Ovary (tissue), 9 donors: ENCODE data around the gene CELA1. TPM values are rescaled to one million over a fixed set of nuclear protein-coding genes. Genes with fewer than 3 reads are reported as not detected.

Experiments
- DNase-seq, 5 donors: peaks; one replicate each; pipeline ENCODE4 v3.0.0-alpha.2; 2019 to 2020
- H3K27ac ChIP-seq, 2 donors: fragments of 200-600 bp; one replicate each; pipeline versions ENCODE4 v1.5.1 to v1.8.0; 2019 to 2022
- H3K27me3 ChIP-seq: fragments of 200-600 bp; one replicate; pipeline ENCODE4 v1.8.0; 2022
- H3K36me3 ChIP-seq: fragments of 200-600 bp; sonication (generic); one replicate; pipeline ENCODE4 v1.5.1; 2019
- H3K4me1 ChIP-seq: one replicate; pipeline ENCODE4 v1.8.1; 2013; ENCODE audit warnings: mild to moderate bottlenecking, moderate library complexity; ENCODE audit not compliant: insufficient read depth
- H3K4me3 ChIP-seq: fragments of 200-600 bp; sonication (generic); one replicate; pipeline ENCODE4 v1.5.1; 2017
- H3K9me3 ChIP-seq, 2 donors: fragments of 200-600 bp in 1 of 2; sonication (generic) in 1 of 2; one replicate each; pipeline versions ENCODE4 v1.5.1 to v1.8.1; 2013 to 2019; ENCODE audit warnings: mild to moderate bottlenecking in 1 of 2, moderate library complexity in 1 of 2
- CTCF ChIP-seq, 3 donors: fragments of 450-650 bp in 2 of 3; fragments of 200-600 bp in 1 of 3; IDR thresholded peaks; one replicate each; pipeline versions ENCODE4 v1.5.1 to v1.8.0; 2016 to 2022; ENCODE audit warnings: antibody characterized with exemption in 3 of 3, mild to moderate bottlenecking in 1 of 3
- EP300 ChIP-seq: sonication (generic); formaldehyde crosslinking; IDR thresholded peaks from one replicate; pipeline ENCODE4 v1.6.1; 2017; ENCODE audit warnings: antibody characterized with exemption
- POLR2A ChIP-seq: fragments of 450-650 bp; IDR thresholded peaks from one replicate; pipeline ENCODE4 v1.6.1; 2017; ENCODE audit warnings: antibody characterized with exemption, mild to moderate bottlenecking, moderate library complexity
- WGBS, 3 donors: extraction: QIAGEN DNeasy Blood & Tissue Kit in 1 of 3; methylation state at CpG; one replicate each; pipeline versions ENCODE4 v1.1.5 to v1.1.7; 2013 to 2017; 5-methylcytosine and 5-hydroxymethylcytosine counted together
- intact Hi-C, 4 donors: fragments of 100-400 bp; cut with DNase I; formaldehyde crosslinking; loops; one replicate each; pipeline versions ENCODE4 v1.11.0 to v1.15.1; 2022 to 2023
- polyA plus RNA-seq, 2 donors: library from polyadenylated mRNA; stranded (reverse); fragments of 200-250 nt in 1 of 2; fragments of 350-450 nt in 1 of 2; fragmentation: Illumina TruSeq in 1 of 2; extraction: RNeasy Lipid Tissue Mini Kit (QIAGEN cat#74804) in 1 of 2; gene quantifications; one replicate each; pipeline ENCODE4 v1.2.3, GENCODE V29; 2013 to 2014
- total RNA-seq, 7 donors: library from RNA; depleted of rRNA in 2 of 7; stranded (reverse); fragments of >200 nt in 2 of 7; fragmentation: NEBNext Ultra II Directional in 3 of 7; extraction: Animal tissue kit (Norgen Biotek cat#: 25700) in 3 of 7; gene quantifications; one replicate each; pipeline versions ENCODE4 v1.1.0 to v1.2.4, GENCODE V29; 2016 to 2023
- donor health status: DM: no; HTN: no; CAD: no; lungs with moderate emphysema.
- donor health status: DM: no; HTN: no; CAD: no.
- donor health status: Bipolar disorder and iron deficiency.
- donor health status: DM: yes; HTN: yes; CAD: no.
- donor health status: DM: no; HTN: no; CAD: no.
- donor health status: DM: yes; HTN: yes; CAD: no.

The CELA1 gene
- total and polyA plus RNA-seq, 9 donors: not detected

GRCh38 chr12:51377099-51377984, 30.9 kb upstream of the CELA1 start:
- peak in 4 of 5 donors; percentile 47 to 80 (median 64) for DNase-seq
- Histone ChIP-seq H3K4me1 (no peaks in the 10 kb centered on the region), H3K9me3 (no peaks in the 10 kb centered on the region), H3K36me3 (no peaks in the 10 kb centered on the region), H3K27me3 (no peaks in the 10 kb centered on the region), H3K27ac (no peak overlapping the region), H3K4me3 (no peak overlapping the region)
- intact Hi-C loops: no loop called here
- TF ChIP-seq CTCF (IDR thresholded peaks at IDR 0.05): no peak
- WGBS, 3 donors: 34 to 44% (median 38%) methylated on average over 11 of the region's 11 CpGs

GRCh38 chr12:51374856-51375255, 28.4 kb upstream of the CELA1 start:
- H3K9me3 ChIP-seq: no peaks in the 10 kb centered on the region
- intact Hi-C loops: no loop called here
- H3K36me3 ChIP-seq: no peaks in the 10 kb centered on the region
- TF ChIP-seq CTCF (IDR thresholded peaks at IDR 0.05) (no peak), EP300 (no peak), POLR2A (no peak)
- peaks cover 3% of the 10 kb centered on the region for H3K4me1 ChIP-seq
- no peak overlapping the region for H3K27ac ChIP-seq
- DNase-seq: no peak
- H3K4me3 ChIP-seq: no peak overlapping the region
- WGBS, 3 donors: 79 to 84% (median 80%) methylated on average over 5 of the region's 5 CpGs
- no peaks in the 10 kb centered on the region for H3K27me3 ChIP-seq

- H3K27me3 ChIP-seq: no peaks in the 10 kb centered on the region
- H3K4me1 ChIP-seq: peaks cover 3% of the 10 kb centered on the region
- H3K27ac ChIP-seq: no peak overlapping the region
- intact Hi-C loops: no loop called here
- no peaks in the 10 kb centered on the region for H3K9me3 ChIP-seq
- no peak for DNase-seq
- H3K36me3 ChIP-seq: no peaks in the 10 kb centered on the region
- 70 to 80% (median 76%) methylated on average over 2 of the region's 2 CpGs for whole genome bisulfite sequencing, 3 donors
- no peak overlapping the region for H3K4me3 ChIP-seq
- TF ChIP-seq CTCF (IDR thresholded peaks at IDR 0.05) (no peak), EP300 (no peak), POLR2A (no peak)
These were observed 27.9 kb upstream of the CELA1 start for GRCh38 chr12:51374361-51374760.

- intact Hi-C loops: no loop called here
- DNase-seq: no peak
- Histone ChIP-seq H3K4me3 (no peak overlapping the region), H3K27me3 (no peaks in the 10 kb centered on the region), H3K36me3 (no peaks in the 10 kb centered on the region), H3K4me1 (peaks cover 3% of the 10 kb centered on the region), H3K9me3 (no peaks in the 10 kb centered on the region), H3K27ac (no peak overlapping the region)
- WGBS, 3 donors: 94 to 95% (median 95%) methylated on average over 3 of the region's 3 CpGs
- TF ChIP-seq CTCF (IDR thresholded peaks at IDR 0.05) (no peak), EP300 (no peak), POLR2A (no peak)
These were observed 26.7 kb upstream of the CELA1 start for GRCh38 chr12:51373187-51373586.
